ELR (cell line): ENCODE results near the gene SHISA9.
"Not testable (repeated sequence)": the region's sequence is repeated elsewhere in the genome, so short reads cannot be mapped to it uniquely, and the experiment has no call there.

ENCODE experiments used
- DNase-seq: peaks from one replicate; pipeline ENCODE4 v3.0.0-alpha.2; 2015; ENCODE audit warnings: low read depth

Gene SHISA9

DNA sequence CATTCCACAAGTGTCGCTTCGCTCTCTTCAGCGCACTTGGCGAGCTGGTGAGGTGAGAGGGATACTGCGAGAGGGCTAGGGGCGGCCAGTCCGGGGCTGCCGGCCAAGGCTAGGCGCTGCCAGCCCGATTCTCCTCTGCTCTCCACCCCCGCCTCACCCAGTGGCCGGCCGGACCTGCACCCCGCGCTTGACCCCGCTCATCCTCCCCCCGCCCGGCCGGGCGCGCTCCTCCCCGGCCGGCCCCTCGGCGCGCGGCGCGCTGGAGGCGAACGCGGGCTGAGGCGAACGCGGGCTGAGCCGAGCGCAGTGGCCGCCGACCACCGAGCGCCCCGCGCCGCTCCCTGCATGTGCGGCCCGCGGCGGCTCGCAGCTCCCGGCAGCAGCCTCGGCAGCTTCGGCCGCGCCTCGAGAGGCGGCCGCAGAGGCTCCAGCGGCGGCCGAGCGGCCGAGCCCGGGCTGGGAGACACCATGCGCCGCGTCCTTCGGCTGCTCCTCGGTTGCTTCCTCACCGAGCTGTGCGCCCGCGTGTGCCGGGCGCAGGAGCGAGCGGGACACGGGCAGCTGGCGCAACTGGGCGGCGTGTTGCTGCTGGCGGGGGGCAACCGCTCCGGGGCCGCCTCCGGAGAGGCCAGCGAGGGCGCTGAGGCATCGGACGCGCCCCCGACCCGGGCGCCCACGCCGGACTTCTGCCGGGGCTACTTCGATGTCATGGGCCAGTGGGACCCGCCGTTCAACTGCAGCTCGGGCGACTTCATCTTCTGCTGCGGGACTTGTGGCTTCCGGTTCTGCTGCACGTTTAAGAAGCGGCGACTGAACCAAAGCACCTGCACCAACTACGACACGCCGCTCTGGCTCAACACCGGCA, at the start of gene SHISA9:
TSS of gene SHISA9 (plus strand) at position 2 of the 865 bp plus-strand sequence.
- DNase-seq: no peak

DNA sequence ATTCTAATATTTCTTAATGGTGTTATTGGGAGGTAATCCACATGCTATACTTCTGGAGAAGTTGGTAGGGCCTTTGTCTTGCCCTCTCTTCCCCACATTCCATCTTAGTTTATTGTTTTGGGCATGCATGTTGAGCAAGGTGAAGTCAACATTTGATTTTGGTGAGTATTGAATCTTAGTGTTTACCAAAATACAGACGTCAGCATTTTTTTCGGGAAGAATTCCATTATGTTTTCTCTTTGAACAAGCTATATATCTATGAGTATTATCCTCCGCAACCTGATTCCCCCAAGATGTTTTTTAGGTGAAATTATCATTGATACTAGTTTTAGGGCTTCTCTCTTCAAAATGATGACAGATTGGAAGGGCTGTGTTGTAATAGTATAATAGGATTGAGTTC, 47.4 kb upstream of the SHISA9 start:
- DNase-seq: no peak

DNA sequence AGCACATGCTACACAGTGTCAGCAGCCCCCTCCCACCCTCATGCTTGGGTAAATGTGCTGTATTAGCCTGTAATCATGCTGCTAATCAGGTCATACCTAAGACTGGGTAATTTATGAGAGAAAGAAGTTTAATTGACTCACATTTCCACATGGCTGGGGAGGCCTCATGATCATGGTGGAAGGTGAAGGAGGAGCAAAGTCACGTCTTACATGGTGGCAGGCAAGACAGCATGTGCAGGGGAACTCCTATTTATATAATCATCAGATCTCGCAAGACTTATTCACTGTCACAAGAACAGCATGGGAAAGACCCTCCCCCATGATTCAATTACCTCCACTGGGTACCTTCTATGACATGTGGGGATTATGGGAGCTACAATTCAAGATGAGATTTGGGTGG, 44.0 kb upstream of the SHISA9 start:
- DNase-seq: not testable (repeated sequence)

DNA sequence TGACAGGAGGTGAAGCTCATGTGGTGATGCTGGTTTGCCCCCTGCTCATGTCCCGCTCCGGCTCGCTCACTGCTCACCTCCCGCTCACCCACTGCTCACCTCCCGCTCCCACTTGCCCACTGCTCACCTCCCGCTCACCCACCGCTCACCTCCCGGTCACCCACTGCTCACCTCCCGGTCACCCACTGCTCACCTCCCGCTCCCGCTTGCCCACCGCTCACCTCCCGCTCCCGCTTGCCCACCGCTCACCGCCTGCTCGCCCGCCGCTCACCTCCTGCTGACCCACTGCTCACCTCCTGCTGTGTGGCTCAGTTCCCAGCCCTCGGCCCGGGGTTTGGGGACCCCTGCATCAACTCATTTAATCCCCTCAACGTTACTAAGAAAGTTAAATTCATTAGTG, 39.1 kb upstream of the SHISA9 start:
- no peak for DNase-seq

DNA sequence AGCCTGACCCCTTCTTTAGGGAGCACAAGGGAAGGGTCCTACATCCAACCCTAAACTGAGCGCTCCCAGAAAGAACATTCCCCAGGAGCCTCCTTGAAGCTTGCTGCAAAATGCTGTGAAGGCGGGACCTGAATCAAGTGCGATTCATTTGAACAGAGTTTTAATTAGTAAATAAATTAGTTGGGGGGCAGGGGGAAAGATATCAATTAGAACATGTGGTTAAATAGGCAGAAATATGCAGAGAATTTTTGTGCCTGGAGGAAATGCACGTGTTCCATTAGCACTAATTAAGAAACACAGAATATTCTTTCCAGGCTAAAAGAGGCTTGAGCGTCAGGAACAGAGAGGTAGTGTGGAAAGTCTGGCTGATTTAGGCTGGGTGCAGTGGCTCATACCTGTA, 38.5 kb upstream of the SHISA9 start:
- DNase-seq: no peak

DNA sequence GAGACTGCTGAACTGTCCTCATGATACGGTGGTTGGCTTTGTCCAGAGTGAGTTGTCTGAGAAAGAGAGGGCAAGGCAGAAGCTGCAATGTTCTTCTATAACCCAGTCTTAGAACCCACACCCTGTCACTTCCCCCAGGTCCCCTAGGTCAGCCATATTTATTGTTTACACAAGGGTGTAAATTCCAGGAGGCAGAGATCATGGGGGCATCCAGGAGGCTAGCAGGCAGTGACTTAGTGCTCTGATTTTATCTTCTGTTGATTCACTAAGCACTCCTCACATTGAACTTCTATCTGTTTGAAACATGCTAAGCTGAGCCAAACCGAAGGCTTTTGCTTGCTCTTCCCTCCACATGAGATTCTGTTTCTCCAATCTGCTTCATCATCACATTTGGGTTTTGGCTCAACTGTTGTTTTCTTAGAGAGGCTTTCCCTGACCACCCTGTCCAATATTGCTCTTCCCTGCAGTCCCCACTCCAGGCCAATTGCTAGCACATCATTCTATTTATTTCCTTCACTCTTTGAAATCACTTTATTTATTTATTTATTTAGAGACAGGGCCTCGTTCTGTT, 34.3 kb upstream of the SHISA9 start:
- DNase-seq: no peak

DNA sequence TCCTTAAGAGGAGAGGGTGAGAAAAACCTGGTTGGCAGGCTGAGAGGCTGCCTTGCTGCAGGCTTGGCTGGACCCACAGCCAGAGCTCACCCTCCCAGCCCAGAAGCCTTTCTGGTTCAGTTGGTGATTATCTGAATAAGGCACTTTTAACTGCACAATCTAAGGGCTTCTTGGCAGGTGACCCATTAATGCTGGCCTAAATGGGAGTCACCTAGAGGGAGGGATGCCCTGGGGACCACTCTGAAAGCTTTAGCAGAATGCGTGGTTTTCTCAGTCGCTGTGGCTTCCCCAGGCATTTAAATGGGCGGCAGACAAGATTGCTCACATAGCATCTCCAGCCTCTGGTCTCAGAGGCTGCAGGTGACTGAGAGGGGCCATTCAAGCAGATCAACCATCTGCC, 33.2 kb upstream of the SHISA9 start:
- no peak for DNase-seq

DNA sequence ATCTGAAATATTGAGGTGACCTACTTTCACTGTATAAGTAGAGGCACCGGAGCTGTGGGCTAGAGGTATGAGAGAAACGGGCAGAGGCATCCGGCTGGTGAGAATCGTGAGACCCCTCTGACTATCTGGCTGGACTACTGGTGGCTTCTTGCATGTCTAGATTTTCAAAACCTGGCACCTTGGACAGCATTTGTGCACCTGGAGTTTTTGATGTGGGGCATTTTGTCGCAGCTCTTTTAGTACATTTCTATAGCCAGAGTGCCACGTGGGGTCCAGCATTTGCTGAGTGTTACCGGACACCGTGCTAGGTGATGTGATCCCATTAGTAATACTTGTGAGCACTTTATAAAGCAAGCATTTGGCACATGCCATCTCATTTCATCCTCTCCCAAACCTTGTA, 32.6 kb upstream of the SHISA9 start:
- no peak for DNase-seq

DNA sequence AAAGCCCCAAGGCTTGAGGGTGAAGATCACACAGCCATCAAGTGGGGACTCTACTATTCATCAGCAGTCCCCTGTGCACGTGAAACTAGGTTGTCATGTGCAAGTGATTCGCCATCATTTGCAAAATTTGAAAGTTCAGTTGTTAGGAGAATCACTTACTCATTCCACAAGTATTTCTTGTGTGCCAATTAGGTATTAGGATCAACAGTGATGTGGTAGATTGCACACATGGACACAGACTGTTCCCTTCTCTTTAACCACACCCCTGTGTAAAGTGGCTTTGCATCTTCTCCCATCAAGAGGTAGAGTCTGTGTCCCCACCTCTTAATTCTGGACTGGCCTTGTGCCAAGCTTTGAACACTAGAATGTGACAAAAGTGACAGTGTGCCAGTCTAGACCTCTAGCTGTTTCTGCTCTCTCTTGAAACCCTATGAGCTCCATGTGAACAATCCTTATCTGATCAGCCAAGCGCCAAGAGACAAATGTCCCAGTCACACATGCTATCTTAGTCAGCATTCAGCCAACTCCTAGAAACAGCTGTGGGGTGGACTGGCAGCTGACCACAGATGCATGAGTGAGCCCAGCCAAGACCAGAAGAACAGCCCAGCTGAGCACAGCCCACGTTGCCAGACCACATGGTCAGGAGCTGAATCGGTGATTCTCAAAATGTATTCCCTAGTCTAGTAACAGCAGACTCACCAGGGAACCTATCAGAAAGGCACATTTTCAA, 31.5 kb upstream of the SHISA9 start:
- DNase-seq: no peak

DNA sequence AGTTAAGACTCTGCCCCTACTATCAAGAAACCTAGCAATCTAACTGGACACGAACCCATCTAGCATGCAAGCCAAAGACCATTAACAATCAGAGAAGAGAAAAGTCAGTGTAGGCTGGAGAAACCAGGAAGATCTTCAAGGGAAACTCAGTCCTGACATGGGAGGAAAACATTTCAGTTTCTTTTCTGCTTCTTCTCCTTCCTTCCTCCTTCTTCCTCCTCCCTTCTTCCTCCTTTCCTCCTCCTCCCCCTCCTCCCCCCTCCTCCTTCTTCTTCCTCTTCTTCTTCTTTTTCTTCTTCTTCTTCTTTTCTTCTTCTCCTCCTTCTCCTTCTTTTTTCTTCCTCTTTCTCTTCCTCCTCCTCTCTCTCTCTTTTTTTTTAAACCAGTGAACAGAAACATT, 29.6 kb upstream of the SHISA9 start:
- DNase-seq: no peak

DNA sequence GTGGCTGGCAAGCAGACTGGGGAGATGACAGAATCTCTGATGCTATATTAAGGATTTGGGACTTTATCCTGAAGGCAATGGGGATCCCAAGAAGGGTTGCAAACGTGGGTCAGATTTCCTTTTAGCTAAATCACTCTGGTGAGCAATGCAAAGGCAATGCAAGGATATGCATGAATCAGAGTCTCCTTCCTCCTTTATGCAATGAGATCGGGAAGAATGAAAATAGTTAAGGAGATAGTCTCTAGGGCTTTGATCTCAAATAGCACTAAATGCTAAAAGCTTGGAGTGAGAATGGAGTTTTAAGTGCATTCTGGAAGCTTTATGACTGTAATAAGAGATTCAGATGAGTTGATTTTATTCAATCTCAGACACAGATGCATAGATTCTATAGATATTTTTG, 27.2 kb upstream of the SHISA9 start:
- peak; percentile 80 for DNase-seq

DNA sequence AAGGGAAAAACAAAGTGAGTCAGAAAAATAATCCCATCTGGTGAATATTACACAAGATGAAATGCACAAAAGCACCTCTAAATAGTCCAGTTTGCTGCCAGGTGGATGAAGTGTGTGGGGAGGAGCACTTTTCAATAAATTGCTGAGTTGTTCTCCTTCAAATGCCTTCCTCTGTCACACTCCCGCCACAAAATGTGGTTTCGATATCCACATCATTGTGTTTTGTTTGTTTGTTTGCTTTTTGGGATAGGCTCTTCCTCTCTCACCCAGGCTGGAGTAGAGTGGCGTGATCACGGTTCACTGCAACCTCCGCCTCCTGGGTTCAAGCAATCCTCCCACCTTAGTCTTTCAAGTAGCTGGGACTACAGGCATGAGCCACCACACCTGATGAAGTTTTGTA, 24.6 kb upstream of the SHISA9 start:
- DNase-seq: no peak

DNA sequence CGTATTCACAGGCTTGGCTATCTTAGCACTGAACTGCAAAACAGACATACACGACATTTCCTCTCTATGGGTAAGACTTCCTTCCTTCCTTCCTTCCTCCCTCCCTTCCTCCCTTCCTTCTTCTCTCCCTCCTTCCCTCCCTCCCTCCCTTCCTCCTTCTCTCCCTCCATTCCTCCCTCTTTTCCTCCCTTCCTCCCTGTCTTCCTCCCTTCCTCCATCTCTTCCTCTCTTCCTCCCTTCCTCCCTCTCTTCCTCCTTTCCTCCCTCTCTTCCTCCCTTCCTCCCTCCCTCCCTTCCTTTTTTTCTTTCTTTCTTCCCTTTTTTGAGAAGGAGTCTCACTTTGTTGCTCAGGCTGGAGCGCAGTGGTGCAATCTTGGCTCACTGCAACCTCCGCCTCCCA, 22.4 kb upstream of the SHISA9 start:
- DNase-seq: no peak

DNA sequence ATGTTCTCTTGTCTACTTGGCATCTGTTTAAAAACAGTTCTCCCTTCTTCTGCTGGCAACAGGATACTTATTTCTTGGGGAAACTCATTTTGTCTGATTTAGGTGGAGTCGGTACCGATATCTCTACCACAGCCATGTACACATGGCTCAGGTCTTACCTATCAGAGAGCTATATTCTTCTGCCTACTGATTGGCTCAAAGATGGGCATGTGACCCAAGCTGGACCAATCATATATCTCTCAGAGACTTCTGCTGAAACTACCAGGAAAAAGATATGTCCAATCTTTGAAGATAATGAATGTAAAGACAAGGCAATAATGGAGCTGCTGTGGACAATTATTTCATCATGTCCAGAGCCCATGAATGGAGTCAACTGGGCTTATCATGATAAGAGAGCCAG, 21.6 kb upstream of the SHISA9 start:
- DNase-seq: no peak

DNA sequence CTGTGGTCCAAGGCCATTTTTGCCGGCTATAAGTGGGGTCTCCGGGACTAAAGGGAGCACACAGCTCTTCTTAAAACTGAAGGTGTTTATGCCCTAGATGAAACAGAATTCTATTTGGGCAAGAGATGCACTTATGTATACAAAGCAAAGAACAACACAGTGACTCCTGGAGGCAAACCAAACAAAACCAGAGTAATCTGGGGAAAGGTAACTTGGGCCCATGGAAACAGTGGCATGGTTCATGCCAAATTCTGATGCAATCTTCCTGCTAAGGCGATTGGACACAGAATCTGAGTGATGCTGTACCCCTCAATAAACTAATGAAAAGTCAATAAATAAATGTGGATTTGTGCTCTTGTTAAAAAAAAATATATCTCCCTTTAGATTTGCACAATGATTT, 20.2 kb upstream of the SHISA9 start:
- no peak for DNase-seq

DNA sequence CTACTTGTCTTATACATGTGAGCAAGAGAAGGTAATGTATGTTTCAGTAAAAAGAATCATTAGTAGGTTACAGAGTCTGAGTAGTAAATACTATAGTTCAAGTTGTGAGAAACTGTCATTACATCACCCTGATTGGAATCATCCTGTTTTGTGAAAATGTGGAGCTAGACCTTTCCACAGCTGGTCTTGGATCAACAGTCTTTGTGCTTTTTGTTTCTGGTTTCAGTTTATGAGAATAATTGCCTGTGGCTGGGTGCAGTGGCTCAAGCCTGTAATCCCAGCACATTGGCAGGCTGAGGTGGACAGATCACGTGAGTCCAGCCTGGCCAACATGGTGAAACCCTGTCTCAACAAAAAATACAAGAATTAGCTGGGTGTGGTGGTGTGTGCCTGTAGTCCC, 19.7 kb upstream of the SHISA9 start:
- no peak for DNase-seq

DNA sequence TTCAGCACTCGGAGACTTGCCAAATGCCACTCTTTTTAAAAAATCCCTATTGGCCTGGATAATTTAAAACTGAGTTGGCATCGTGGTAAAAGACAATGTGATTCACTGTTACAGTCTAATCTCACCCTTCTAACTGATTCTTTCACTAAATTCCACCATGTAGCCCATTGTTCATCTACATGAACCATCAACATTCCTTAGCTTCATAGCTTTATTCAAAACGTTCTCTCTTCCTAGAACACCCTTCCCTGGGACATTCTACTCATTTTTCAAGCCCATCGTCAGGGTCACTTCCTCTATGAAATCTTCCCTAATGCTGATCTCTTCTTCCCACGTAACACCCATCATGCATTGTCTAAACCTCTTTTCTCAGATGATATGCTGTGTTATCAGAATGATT, 15.7 kb upstream of the SHISA9 start:
- DNase-seq: no peak

DNA sequence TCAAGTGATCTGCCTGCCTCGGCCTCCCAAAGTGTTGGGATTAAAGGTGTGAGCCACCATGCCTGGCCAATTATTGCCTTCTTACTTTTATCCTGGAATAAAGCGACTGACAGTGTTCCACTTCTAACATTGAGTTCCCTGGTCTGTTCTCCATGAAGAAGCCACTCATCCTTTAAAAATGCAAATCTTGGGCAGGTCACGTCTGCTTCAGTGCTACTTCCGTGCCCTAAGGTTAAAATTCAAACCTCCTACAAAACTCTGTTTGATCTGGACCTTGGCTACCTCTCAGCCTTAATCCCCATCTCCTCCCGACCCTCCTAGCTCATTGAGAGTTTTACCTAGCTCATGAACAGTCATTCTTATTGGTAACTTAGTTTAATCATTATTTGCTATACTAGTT, 9.6 kb upstream of the SHISA9 start:
- DNase-seq: no peak

DNA sequence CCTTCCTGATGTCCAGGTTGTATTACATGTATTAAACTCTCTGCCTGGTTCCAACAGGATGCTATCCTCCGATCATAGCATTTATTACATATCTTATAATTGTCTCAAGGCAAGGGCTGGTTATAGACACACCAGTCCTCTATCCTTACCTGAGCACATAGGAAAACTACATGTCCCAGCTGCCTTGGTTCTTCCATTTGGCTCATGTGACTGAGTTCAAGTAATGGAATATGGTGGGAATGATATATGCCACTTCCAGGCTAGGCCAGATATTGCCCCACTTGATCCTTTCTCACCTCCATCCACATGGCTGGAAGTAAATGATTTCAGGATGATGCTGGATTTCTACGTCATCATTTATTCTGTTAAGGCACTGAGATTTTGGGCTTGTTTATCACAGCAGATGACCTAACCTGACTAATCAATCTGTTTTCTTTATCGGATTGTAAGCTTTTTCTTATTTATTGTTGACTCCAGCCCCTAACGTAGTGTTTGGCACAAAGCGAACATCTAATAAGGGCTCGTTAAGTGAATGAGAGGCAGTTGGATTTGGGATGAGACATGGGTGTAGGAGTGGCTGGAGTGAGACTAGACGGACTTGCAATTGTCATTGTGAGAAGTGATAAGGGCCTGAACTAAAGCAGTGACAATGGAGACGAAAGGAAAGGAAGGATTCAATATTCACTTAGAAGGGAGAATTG, 8.2 kb upstream of the SHISA9 start:
- no peak for DNase-seq

DNA sequence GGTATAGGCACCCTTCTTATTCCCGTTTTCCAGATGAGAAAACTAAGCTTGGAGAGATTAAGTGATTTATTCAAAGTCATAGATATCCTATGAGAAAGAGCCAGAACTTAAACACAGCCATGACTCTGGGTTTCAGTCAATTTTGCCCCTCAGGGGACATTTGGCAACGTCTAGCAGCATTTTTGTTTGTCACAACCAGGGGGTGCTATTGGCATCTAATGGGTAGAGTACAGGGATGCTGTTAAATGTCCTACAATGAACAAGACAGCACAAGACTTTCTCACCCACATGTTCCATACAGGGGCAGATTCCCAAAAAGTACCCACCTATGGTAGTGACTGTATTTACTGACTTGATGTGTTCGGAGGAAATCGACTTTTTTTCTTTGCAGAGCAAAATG, 4.8 kb upstream of the SHISA9 start:
- DNase-seq: peak; percentile 39

DNA sequence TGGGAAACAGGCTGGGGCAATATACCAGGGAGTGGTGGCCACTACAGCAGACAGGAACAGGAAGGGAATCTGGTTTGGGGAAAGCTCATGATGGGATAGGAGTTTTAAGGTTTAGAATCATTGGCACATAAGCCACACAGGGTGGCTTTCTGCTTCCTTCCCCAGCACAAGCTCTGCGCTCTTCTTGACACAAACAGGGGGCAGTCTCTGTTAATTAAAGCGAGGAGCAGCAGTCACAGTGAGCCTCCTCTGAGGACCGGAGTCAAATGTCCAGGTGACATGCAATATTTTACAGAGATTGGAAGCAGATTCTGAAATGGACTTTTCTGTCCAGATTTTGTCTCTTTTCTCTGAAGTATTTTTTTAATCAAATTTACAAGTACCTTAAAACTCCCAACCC, 2.8 kb upstream of the SHISA9 start:
- no peak for DNase-seq

DNA sequence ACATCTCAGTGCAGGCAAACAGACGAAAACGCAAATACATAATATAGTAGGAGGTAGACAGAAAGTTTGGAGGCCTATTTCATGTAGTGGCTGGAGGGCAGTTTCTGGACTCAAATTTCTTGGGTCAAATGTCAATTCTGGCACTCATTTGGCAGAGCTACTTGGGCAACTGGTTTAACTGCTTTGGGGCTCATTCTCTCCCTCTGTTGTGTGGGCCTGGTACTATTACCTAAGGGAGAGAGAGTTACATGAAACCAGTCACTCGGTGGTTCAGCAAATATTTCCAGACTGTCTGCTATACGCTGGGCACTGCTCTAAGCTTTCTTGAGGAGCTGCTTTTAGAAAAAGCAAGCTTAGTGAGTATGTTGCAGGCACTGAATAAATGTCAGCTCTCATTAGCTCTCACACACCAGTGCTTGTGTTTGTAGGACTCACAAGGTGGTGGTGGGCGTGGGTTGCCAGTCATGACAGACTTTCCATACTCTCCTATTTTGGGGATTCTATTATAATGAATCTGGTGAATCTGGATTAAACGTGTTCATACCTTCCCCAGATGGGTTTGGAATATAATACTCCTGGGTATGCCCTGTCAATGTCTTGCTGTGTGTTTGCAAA, 1.8 kb upstream of the SHISA9 start:
- DNase-seq: no peak
